ENCODE data around the gene ITPR3. TPM values are rescaled to one million over a fixed set of nuclear protein-coding genes. Genes with fewer than 3 reads are reported as not detected.
A peak's percentile ranks its signal among the peaks of the same experiment; 100 is the strongest.

The ITPR3 gene
- total and polyA plus RNA-seq, 4 donors, result 0.49 to 2.8 (median 0.71) TPM

DNA sequence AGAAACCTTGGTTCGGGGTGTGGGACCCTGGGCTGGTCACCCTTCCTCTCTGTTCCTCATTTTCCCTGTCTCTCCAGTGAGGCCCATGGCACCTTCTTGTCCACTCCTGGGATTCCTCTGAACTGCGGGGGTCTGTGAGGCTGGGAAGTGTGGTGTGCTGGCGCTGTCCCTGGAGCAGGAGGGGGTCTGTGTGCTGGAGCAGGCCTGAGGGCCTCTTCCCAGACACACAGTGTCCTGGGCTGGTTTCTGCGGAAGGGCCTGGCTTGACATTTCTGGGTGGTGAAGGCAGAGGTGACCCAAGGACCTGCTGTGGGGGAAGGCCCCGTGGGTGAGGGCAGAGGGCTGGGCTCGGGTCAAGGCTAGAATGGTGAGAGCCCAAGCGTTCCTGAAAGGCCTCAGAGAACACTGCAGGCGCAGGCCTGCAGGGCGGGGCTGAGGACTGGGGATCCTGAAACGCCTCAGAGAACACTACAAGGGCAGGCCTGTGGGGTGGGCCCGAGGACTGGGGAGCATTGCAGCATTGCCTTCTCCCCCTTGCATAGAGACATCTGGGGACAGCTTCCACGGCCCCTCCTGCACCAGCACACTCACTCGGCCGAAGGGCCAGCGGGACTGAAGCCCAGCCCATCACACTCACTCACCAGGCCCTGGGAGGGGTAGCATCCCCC is 30.5 kb upstream of the ITPR3 start:
- DNase-seq (ENCODE audit: low spot score), result no peak
- Histone ChIP-seq H3K36me3 (ENCODE audit: control insufficient read depth in 4 of 4, insufficient read depth in 3 of 4, low read depth in 1 of 4, low read length in 3 of 4) (no peaks in the 10 kb centered on the region), H3K4me3 (ENCODE audit: low read depth in 1 of 3, low read length in 3 of 3) (no peak overlapping the region), H3K4me1 (ENCODE audit: control insufficient read depth in 4 of 4, insufficient read depth in 4 of 4, low read length in 3 of 4) (peaks cover 0 to 2% (median under 1%) of the 10 kb centered on the region in 4 donors), H3K9me3 (ENCODE audit: control insufficient read depth in 4 of 4, low read length in 3 of 4) (no peaks in the 10 kb centered on the region), H3K27ac (ENCODE audit: low read depth in 1 of 2, low read length in 2 of 2) (peak overlapping the region in 1 of 2 donors; percentile 25), H3K9ac (ENCODE audit: low read depth in 1 of 2, low read length in 2 of 2) (no peak overlapping the region), H3K27me3 (ENCODE audit: control insufficient read depth in 4 of 4, insufficient read depth in 4 of 4, low read length in 3 of 4) (no peaks in the 10 kb centered on the region)
- 72% methylated on average over 15 of the region's 15 CpGs for WGBS
- no peak for TF ChIP-seq GABPA (IDR thresholded peaks at IDR 0.05 in 1 of 2, conservative IDR thresholded peaks at IDR 0.05 in 1 of 2)

DNA sequence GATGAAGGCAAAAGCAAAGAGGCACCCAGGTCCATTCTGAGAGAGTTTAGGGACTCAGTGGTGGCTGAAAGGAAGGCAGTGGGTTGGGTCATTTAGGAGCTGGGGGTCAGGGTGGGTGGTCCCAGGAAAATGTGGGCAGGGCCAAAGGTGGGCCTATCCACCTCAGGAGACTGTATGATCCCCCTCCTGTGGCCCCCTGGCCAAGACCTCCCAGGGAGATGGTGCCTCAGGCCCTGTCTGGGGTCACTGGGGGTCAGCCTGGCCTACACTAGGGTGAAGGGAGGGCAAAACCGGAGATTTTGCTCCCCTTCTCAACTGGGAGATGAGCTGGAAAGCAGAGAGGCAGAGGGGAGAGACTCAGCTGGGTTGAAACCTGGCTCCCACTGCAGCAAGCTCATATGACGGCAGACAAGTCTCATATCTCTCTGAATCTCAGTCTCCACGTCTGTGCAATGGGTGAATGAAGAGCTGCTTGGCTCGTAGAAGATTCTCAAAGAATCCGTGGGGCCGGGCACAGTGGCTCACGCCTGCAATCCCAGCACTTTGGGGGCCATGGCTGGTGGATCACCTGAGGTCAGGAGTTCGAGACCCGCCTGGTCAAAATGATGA is 29.6 kb upstream of the ITPR3 start:
- no peak overlapping the region for H3K4me3 ChIP-seq (ENCODE audit: low read depth in 1 of 3, low read length in 3 of 3)
- no peaks in the 10 kb centered on the region for H3K27me3 ChIP-seq (ENCODE audit: control insufficient read depth in 4 of 4, insufficient read depth in 4 of 4, low read length in 3 of 4)
- H3K36me3 ChIP-seq (ENCODE audit: control insufficient read depth in 4 of 4, insufficient read depth in 3 of 4, low read depth in 1 of 4, low read length in 3 of 4), result no peaks in the 10 kb centered on the region
- H3K9ac ChIP-seq (ENCODE audit: low read depth in 1 of 2, low read length in 2 of 2), result no peak overlapping the region
- DNase-seq (ENCODE audit: low spot score), result no peak
- WGBS, result 93% methylated on average over 9 of the region's 9 CpGs
- no peak overlapping the region for H3K27ac ChIP-seq (ENCODE audit: low read depth in 1 of 2, low read length in 2 of 2)
- no peaks in the 10 kb centered on the region for H3K9me3 ChIP-seq (ENCODE audit: control insufficient read depth in 4 of 4, low read length in 3 of 4)
- no peaks in the 10 kb centered on the region for H3K4me1 ChIP-seq (ENCODE audit: control insufficient read depth in 4 of 4, insufficient read depth in 4 of 4, low read length in 3 of 4)
- TF ChIP-seq TAF1 (conservative IDR thresholded peaks at IDR 0.05) (no peak), GABPA (IDR thresholded peaks at IDR 0.05 in 1 of 2, conservative IDR thresholded peaks at IDR 0.05 in 1 of 2) (no peak), FOXA2 (IDR thresholded peaks at IDR 0.05) (no peak), NR2F2 (IDR thresholded peaks at IDR 0.05) (no peak), HNF4A (conservative IDR thresholded peaks at IDR 0.05) (no peak), EGR1 (IDR thresholded peaks at IDR 0.05; ENCODE audit: low read depth in 2 of 2) (no peak), HNF4G (IDR thresholded peaks at IDR 0.05) (no peak), SP1 (IDR thresholded peaks at IDR 0.05) (no peak), RXRA (IDR thresholded peaks at IDR 0.05) (no peak)
- TF ChIP-seq, protein P1, sequence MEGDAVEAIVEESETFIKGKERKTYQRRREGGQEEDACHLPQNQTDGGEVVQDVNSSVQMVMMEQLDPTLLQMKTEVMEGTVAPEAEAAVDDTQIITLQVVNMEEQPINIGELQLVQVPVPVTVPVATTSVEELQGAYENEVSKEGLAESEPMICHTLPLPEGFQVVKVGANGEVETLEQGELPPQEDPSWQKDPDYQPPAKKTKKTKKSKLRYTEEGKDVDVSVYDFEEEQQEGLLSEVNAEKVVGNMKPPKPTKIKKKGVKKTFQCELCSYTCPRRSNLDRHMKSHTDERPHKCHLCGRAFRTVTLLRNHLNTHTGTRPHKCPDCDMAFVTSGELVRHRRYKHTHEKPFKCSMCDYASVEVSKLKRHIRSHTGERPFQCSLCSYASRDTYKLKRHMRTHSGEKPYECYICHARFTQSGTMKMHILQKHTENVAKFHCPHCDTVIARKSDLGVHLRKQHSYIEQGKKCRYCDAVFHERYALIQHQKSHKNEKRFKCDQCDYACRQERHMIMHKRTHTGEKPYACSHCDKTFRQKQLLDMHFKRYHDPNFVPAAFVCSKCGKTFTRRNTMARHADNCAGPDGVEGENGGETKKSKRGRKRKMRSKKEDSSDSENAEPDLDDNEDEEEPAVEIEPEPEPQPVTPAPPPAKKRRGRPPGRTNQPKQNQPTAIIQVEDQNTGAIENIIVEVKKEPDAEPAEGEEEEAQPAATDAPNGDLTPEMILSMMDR (IDR thresholded peaks at IDR 0.05; ENCODE audit: low read depth, low read length, missing input control), result no peak
- TF ChIP-seq, protein P2, sequence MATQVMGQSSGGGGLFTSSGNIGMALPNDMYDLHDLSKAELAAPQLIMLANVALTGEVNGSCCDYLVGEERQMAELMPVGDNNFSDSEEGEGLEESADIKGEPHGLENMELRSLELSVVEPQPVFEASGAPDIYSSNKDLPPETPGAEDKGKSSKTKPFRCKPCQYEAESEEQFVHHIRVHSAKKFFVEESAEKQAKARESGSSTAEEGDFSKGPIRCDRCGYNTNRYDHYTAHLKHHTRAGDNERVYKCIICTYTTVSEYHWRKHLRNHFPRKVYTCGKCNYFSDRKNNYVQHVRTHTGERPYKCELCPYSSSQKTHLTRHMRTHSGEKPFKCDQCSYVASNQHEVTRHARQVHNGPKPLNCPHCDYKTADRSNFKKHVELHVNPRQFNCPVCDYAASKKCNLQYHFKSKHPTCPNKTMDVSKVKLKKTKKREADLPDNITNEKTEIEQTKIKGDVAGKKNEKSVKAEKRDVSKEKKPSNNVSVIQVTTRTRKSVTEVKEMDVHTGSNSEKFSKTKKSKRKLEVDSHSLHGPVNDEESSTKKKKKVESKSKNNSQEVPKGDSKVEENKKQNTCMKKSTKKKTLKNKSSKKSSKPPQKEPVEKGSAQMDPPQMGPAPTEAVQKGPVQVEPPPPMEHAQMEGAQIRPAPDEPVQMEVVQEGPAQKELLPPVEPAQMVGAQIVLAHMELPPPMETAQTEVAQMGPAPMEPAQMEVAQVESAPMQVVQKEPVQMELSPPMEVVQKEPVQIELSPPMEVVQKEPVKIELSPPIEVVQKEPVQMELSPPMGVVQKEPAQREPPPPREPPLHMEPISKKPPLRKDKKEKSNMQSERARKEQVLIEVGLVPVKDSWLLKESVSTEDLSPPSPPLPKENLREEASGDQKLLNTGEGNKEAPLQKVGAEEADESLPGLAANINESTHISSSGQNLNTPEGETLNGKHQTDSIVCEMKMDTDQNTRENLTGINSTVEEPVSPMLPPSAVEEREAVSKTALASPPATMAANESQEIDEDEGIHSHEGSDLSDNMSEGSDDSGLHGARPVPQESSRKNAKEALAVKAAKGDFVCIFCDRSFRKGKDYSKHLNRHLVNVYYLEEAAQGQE (IDR thresholded peaks at IDR 0.05), result no peak
- TF ChIP-seq, protein P3, sequence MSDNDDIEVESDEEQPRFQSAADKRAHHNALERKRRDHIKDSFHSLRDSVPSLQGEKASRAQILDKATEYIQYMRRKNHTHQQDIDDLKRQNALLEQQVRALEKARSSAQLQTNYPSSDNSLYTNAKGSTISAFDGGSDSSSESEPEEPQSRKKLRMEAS (IDR thresholded peaks at IDR 0.05), result no peak
- TF ChIP-seq, protein P4, sequence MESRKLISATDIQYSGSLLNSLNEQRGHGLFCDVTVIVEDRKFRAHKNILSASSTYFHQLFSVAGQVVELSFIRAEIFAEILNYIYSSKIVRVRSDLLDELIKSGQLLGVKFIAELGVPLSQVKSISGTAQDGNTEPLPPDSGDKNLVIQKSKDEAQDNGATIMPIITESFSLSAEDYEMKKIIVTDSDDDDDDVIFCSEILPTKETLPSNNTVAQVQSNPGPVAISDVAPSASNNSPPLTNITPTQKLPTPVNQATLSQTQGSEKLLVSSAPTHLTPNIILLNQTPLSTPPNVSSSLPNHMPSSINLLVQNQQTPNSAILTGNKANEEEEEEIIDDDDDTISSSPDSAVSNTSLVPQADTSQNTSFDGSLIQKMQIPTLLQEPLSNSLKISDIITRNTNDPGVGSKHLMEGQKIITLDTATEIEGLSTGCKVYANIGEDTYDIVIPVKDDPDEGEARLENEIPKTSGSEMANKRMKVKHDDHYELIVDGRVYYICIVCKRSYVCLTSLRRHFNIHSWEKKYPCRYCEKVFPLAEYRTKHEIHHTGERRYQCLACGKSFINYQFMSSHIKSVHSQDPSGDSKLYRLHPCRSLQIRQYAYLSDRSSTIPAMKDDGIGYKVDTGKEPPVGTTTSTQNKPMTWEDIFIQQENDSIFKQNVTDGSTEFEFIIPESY (IDR thresholded peaks at IDR 0.05), result no peak
